ENCODE data around the gene TNRC18. TPM values are rescaled to one million over a fixed set of nuclear protein-coding genes. Genes with fewer than 3 reads are reported as not detected.
"Not testable (repeated sequence)": the region's sequence is repeated elsewhere in the genome, so short reads cannot be mapped to it uniquely, and the experiment has no call there.

Gene TNRC18
- total RNA-seq, 1 donor from 2014 or later = 38.4 TPM

DNA sequence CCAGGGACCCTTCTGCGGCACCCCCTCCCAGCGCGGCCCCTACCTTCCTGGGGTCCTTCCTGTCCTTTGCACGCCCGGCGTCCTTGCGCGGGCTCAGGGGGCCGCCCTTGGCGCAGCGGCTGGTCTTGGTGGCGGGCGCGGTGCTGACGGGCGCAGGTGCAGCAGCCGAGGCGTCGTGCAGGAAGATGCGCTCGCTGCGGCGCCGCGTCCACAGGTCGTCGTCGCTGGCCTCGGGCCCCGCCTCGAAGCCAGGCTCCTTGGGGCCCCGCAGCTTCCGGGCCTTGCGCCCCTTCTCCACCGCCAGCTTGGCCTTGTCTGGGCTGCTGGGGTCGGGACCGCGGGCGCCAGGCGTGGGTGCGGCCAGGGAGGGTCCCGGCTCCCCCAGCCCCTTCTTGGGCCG, 91.1 kb downstream of the TNRC18 start:
- Histone ChIP-seq H3K4me3 (ENCODE audit: low read depth, low read length) (no peak overlapping the region), H3K27me3 (ENCODE audit: control insufficient read depth, insufficient read depth, low read length) (no peaks in the 10 kb centered on the region), H3K36me3 (ENCODE audit: control insufficient read depth, insufficient read depth, low read length) (peaks cover 1% of the 10 kb centered on the region)
- DNase-seq (ENCODE audit: low read depth) = no peak
- TF ChIP-seq, protein P1, sequence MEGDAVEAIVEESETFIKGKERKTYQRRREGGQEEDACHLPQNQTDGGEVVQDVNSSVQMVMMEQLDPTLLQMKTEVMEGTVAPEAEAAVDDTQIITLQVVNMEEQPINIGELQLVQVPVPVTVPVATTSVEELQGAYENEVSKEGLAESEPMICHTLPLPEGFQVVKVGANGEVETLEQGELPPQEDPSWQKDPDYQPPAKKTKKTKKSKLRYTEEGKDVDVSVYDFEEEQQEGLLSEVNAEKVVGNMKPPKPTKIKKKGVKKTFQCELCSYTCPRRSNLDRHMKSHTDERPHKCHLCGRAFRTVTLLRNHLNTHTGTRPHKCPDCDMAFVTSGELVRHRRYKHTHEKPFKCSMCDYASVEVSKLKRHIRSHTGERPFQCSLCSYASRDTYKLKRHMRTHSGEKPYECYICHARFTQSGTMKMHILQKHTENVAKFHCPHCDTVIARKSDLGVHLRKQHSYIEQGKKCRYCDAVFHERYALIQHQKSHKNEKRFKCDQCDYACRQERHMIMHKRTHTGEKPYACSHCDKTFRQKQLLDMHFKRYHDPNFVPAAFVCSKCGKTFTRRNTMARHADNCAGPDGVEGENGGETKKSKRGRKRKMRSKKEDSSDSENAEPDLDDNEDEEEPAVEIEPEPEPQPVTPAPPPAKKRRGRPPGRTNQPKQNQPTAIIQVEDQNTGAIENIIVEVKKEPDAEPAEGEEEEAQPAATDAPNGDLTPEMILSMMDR (IDR thresholded peaks at IDR 0.05; ENCODE audit: insufficient read depth, low read length, poor library complexity, severe bottlenecking) = no peak

DNA sequence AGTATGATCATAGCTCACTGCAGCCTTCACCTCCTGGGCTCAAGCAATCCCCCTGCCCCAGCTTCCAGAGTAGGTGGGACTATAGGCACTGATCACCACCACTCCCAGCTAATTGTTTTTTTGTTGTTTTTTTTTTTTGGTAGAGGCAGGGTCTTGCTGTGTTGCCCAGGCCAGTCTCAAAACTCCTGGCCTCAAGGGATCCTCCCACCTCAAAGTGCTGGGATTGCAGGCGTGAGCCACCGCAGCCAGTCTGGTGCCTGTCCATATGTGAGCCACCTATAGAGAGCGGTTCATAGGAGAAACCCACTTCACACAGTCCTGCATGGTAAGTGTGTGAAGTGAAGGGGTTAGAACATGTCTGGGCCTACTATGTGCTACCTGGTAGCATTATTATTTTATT, 93.3 kb downstream of the TNRC18 start:
- Histone ChIP-seq H3K4me3 (ENCODE audit: low read depth, low read length) (no peak overlapping the region), H3K27me3 (ENCODE audit: control insufficient read depth, insufficient read depth, low read length) (no peaks in the 10 kb centered on the region), H3K36me3 (ENCODE audit: control insufficient read depth, insufficient read depth, low read length) (peaks cover 1% of the 10 kb centered on the region)
- TF ChIP-seq, protein P1 (IDR thresholded peaks at IDR 0.05; ENCODE audit: insufficient read depth, low read length, poor library complexity, severe bottlenecking) = no peak
- DNase-seq (ENCODE audit: low read depth) = no peak

DNA sequence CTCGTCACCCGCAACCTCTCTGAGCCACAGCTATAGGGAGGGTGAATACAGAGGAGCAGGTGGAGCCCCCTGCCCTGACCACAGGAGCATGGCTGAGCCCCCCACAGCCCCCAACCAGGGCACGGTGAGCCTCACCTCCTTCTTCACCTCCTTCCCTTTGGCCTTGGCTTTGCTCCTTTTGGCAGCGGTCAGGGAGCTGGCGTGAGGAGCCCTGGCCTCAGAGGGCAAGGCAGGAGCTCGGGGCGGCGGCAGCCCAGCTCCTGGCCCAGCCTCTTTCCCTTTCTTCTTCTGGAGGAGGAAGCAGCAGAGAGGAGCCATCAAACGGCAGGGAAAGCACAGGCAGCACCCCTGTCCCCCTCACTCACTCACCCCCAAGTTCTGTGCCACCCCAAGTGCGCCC, 98.7 kb downstream of the TNRC18 start:
- H3K4me3 ChIP-seq (ENCODE audit: low read depth, low read length) = no peak overlapping the region
- H3K27me3 ChIP-seq (ENCODE audit: control insufficient read depth, insufficient read depth, low read length) = no peaks in the 10 kb centered on the region
- DNase-seq (ENCODE audit: low read depth) = no peak
- TF ChIP-seq, protein P1 (IDR thresholded peaks at IDR 0.05; ENCODE audit: insufficient read depth, low read length, poor library complexity, severe bottlenecking) = no peak
- peaks cover 2% of the 10 kb centered on the region for H3K36me3 ChIP-seq (ENCODE audit: control insufficient read depth, insufficient read depth, low read length)

DNA sequence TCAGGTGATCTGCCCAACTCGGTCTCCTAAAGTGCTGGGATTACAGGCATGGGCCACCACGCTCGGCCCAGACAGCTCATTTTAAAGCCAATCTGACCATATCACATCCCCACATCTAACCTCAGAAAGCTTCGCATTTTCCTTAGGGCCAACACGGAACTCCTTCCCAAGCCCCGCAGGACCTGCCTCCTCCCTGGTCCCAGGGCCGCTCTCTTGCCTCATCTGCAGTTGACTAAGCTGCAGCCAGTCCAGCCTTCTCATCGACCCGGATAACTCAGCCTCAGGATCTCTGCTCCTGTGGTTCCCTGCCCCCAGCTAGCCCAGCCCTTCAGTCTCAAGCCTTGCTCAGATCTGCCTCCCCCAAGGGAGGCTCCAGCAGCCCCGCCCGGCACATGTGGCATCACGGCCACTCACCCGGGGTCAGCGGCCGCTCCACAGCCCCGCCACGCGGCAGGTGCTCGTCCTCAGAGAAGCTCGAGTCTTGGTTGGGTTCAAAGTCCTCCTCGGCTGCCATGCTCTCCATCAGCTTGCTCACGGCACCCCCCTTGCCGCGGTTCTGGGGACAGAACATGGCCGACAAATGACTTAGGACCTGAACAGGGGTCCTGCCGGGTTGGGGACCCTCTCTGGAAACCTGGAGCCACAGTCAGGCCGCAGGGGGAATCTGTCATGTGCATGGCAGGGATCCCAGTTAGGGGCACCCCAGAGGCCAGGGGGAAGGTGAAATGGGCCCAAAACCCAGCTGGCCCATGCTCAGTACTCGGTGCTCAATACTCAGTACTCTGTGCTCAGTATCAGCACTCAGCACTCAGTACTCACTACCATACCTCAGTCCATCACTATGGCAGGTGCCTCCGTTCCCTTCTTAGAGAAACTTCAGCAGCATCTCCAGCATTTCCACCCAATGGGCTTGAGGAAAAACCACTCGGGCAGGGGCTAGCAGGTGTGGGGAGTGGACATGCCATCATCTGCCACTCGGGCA, 99.5 kb downstream of the TNRC18 start:
- H3K4me3 ChIP-seq (ENCODE audit: low read depth, low read length); H3K36me3 ChIP-seq (ENCODE audit: control insufficient read depth, insufficient read depth, low read length); H3K27me3 ChIP-seq (ENCODE audit: control insufficient read depth, insufficient read depth, low read length); DNase-seq (ENCODE audit: low read depth): not testable (repeated sequence)

DNA sequence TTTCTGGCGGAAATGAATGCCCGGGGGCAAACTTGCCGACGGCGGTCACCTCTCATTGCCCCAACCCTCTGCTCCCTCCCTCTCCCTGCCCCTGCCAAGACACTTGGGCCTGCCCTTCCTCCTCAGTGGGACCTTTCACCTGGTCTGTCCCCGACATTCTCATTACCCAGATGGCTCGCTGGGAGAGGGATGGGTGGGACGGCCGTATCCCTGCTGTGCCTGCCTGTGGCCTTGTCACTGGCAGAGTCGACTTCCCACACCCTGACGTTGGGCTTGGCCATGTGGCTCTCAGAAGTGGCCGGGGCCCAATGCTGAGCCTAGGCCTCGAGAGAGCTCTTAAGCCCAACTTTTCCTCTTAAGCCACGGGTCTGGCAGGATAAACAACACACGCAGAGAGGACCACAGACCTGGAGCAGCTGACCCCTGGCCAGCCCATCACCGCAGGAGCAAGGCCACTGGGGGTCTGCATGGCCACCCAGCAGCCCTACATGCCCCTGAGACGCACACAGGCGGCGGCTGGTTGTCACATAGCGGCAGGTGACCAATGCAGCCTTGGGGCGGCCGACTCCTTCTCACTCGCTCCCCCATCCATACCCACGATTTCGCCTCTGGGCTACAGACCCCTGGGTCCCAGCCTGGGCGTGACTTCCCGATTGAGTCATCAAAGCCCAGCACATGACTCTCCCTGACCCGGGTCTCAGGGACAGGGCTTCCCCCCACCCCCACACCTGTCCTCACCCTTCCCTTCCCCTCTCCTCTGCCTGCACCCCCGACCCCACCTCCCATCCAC, 100.8 kb downstream of the TNRC18 start:
- DNase-seq (ENCODE audit: low read depth) = no peak
- Histone ChIP-seq H3K4me3 (ENCODE audit: low read depth, low read length) (no peak overlapping the region), H3K36me3 (ENCODE audit: control insufficient read depth, insufficient read depth, low read length) (peaks cover 2% of the 10 kb centered on the region), H3K27me3 (ENCODE audit: control insufficient read depth, insufficient read depth, low read length) (no peaks in the 10 kb centered on the region)
- TF ChIP-seq, protein P1 (IDR thresholded peaks at IDR 0.05; ENCODE audit: insufficient read depth, low read length, poor library complexity, severe bottlenecking) = no peak

DNA sequence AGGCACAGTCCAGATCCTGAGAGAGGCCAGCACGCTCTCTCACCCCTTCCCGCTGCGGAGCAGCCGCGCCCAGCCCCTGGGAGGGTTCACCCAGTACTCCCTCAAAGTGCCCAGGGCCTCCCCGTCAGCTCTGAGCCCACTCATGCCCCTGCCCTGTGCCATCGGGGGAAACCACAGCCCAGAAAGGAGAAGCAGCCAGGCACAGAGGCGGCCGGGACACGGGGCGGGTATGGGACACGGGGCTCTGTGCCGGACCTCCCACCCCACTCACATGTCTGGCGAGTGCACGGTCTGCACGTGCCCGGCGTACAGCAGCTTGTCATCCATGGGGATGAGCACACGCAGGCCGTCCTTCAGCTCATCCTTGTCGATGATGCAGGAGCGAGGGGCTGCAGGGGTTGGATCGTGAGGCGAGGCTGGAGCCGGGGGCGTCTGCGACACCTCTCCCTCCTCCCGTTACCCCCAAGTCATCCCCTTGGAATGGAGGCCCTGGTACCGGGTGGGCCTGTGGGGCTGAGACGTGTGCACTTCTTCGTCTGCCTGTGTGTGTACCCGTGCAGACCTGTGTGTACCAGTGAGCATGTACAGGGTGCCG, 102.7 kb downstream of the TNRC18 start:
- Histone ChIP-seq H3K27me3 (ENCODE audit: control insufficient read depth, insufficient read depth, low read length) (no peaks in the 10 kb centered on the region), H3K4me3 (ENCODE audit: low read depth, low read length) (no peak overlapping the region), H3K36me3 (ENCODE audit: control insufficient read depth, insufficient read depth, low read length) (peaks cover 2% of the 10 kb centered on the region)
- no peak for DNase-seq (ENCODE audit: low read depth)
- TF ChIP-seq, protein P1 (IDR thresholded peaks at IDR 0.05; ENCODE audit: insufficient read depth, low read length, poor library complexity, severe bottlenecking) = no peak

Data from kidney epithelial cell (primary cell).